Activated CD8-positive, alpha-beta memory T cell treated with anti-CD3 and anti-CD28 coated beads, Interleukin-2, amount 50 U/mL, for 4 hours (primary cell): Measurements from ENCODE around the gene FAM124A.

Source experiments
- DNase-seq: peaks from one replicate; pipeline ENCODE4 v3.0.0-alpha.2; 2020

The FAM124A gene

GRCh38 chr13:51221108-51221507 lies 1.1 kb upstream of the FAM124A start:
- DNase-seq, result no peak

- no peak for DNase-seq
Measured at GRCh38 chr13:51221674-51222036, 543 bp upstream of the FAM124A start.

- no peak for DNase-seq
Measured at GRCh38 chr13:51222686-51223559, 725 bp downstream of the FAM124A start.

- DNase-seq, result no peak
Measured at GRCh38 chr13:51223560-51224270, 1.5 kb downstream of the FAM124A start.

- DNase-seq, result no peak
Measured at GRCh38 chr13:51225029-51225428, 2.8 kb downstream of the FAM124A start.

- no peak for DNase-seq
Measured at GRCh38 chr13:51227404-51227803, 5.2 kb downstream of the FAM124A start.

GRCh38 chr13:51229101-51229719 lies 7.0 kb downstream of the FAM124A start:
- DNase-seq, result no peak

GRCh38 chr13:51229731-51230130 lies 7.5 kb downstream of the FAM124A start:
- DNase-seq, result no peak

GRCh38 chr13:51230477-51231105 lies 8.4 kb downstream of the FAM124A start:
- no peak for DNase-seq

GRCh38 chr13:51231456-51231855 lies 9.3 kb downstream of the FAM124A start:
- no peak for DNase-seq

- no peak for DNase-seq
Measured at GRCh38 chr13:51232328-51232727, 10.1 kb downstream of the FAM124A start.

GRCh38 chr13:51233117-51233826 lies 11.1 kb downstream of the FAM124A start:
- DNase-seq, result no peak

GRCh38 chr13:51234676-51235075 lies 12.5 kb downstream of the FAM124A start:
- DNase-seq, result no peak

- DNase-seq, result no peak
Measured at GRCh38 chr13:51235186-51235585, 13.0 kb downstream of the FAM124A start.

GRCh38 chr13:51235756-51236490 lies 13.7 kb downstream of the FAM124A start:
- DNase-seq, result no peak

GRCh38 chr13:51236491-51236792 lies 14.2 kb downstream of the FAM124A start:
- no peak for DNase-seq

GRCh38 chr13:51237386-51237785 lies 15.2 kb downstream of the FAM124A start:
- no peak for DNase-seq

GRCh38 chr13:51237887-51238286 lies 15.7 kb downstream of the FAM124A start:
- no peak for DNase-seq

- DNase-seq, result no peak
Measured at GRCh38 chr13:51240178-51240577, 18.0 kb downstream of the FAM124A start.

GRCh38 chr13:51240958-51241357 lies 18.8 kb downstream of the FAM124A start:
- DNase-seq, result no peak

- no peak for DNase-seq
Measured at GRCh38 chr13:51241720-51242119, 19.5 kb downstream of the FAM124A start.

- no peak for DNase-seq
Measured at GRCh38 chr13:51243227-51243626, 21.0 kb downstream of the FAM124A start.
